OCI-LY3 (cell line): ENCODE results near the gene REEP1.

ENCODE experiments used
- CTCF ChIP-seq: fragments of 200-600, 300-600 bp; sonication (generic); IDR thresholded peaks from 2 replicates; pipeline ENCODE4 v1.5.1; 2014; ENCODE audit warnings: antibody characterized with exemption, low read length, low read depth
- EZH2phosphoT487 ChIP-seq: fragments of 200-600 bp; shearing (Covaris generic); IDR thresholded peaks from 2 replicates; pipeline ENCODE4 v1.6.1; 2018; ENCODE audit warnings: antibody characterized with exemption, mixed run types, low read depth

GRCh38 chr2:86199834-86200177 is 137.6 kb downstream of the REEP1 start:
- no peak for TF ChIP-seq CTCF
- TF ChIP-seq EZH2phosphoT487 = no peak
